HEK293 (cell line): ENCODE results near the gene MAML3.

Experiments used
- CTCF ChIP-seq: fragments of 450-650 bp; formaldehyde crosslinking; IDR thresholded peaks from 2 replicates; pipeline ENCODE4 v1.5.1; 2016; ENCODE audit warnings: missing biosample characterization, missing genetic modification characterization
- FEZF1 ChIP-seq: fragments of 450-650 bp; formaldehyde crosslinking; IDR thresholded peaks from 2 replicates; pipeline ENCODE4 v1.5.1; 2016; ENCODE audit warnings: missing biosample characterization, missing genetic modification characterization
- YY1 ChIP-seq: fragments of 450-650 bp; formaldehyde crosslinking; IDR thresholded peaks from 2 replicates; pipeline ENCODE4 v1.5.1; 2018; ENCODE audit warnings: missing biosample characterization, missing genetic modification characterization
- ZBTB11 ChIP-seq: fragments of 450-650 bp; formaldehyde crosslinking; conservative IDR thresholded peaks from 2 replicates; pipeline ENCODE4 v1.5.1; 2016; ENCODE audit warnings: low read depth, missing biosample characterization, missing genetic modification characterization
- TF ChIP-seq, protein P1 (sequence below): fragments of 450-650 bp; formaldehyde crosslinking; IDR thresholded peaks from 2 replicates; pipeline ENCODE4 v1.5.1; 2016; ENCODE audit warnings: missing biosample characterization, missing genetic modification characterization, low read depth

DNA sequence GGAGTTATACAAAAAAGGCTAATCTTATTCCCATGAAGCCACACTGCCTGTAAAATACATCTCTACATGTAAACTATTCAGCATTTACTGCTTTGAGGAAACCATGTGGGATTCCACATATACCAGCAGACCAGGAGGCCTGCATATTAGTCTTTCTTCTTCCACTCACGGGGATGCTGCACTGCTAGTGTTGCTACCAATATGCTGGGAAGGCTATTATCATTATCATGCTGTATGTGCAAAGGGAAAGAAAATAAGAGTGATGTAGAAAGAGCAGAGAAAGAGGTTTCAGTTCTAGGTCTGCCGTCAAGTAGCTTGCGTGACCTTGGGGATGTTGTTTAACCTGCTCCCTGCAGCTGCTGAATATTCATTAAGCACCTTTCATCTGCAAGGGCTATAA is 427.4 kb downstream of the MAML3 start:
- TF ChIP-seq ZBTB11 (tag by site-specific recombination): no peak
- TF ChIP-seq CTCF (tag by site-specific recombination): no peak
- TF ChIP-seq FEZF1 (tag by site-specific recombination): no peak
- TF ChIP-seq, protein P1, sequence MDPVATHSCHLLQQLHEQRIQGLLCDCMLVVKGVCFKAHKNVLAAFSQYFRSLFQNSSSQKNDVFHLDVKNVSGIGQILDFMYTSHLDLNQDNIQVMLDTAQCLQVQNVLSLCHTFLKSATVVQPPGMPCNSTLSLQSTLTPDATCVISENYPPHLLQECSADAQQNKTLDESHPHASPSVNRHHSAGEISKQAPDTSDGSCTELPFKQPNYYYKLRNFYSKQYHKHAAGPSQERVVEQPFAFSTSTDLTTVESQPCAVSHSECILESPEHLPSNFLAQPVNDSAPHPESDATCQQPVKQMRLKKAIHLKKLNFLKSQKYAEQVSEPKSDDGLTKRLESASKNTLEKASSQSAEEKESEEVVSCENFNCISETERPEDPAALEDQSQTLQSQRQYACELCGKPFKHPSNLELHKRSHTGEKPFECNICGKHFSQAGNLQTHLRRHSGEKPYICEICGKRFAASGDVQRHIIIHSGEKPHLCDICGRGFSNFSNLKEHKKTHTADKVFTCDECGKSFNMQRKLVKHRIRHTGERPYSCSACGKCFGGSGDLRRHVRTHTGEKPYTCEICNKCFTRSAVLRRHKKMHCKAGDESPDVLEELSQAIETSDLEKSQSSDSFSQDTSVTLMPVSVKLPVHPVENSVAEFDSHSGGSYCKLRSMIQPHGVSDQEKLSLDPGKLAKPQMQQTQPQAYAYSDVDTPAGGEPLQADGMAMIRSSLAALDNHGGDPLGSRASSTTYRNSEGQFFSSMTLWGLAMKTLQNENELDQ (tag by site-specific recombination): no peak
- TF ChIP-seq YY1 (tag by site-specific recombination): no peak
